HG02938 (cell line): ENCODE results near the gene PCDHA3.
"Not testable (repeated sequence)": the region's sequence is repeated elsewhere in the genome, so short reads cannot be mapped to it uniquely, and the experiment has no call there.

Source experiments
- ATAC-seq: cut with Tn5 transposase; IDR thresholded peaks from one replicate; pipeline ENCODE4 v1.9.1; 2021; ENCODE audit warnings: mild to moderate bottlenecking, moderate library complexity; ENCODE audit not compliant: unreplicated experiment

PCDHA3 gene

GRCh38 chr5:140800816-140801493 lies at the start of gene PCDHA3:
Gene PCDHA3 (plus strand): TSS chr5:140801057.
- ATAC-seq = no peak

DNA sequence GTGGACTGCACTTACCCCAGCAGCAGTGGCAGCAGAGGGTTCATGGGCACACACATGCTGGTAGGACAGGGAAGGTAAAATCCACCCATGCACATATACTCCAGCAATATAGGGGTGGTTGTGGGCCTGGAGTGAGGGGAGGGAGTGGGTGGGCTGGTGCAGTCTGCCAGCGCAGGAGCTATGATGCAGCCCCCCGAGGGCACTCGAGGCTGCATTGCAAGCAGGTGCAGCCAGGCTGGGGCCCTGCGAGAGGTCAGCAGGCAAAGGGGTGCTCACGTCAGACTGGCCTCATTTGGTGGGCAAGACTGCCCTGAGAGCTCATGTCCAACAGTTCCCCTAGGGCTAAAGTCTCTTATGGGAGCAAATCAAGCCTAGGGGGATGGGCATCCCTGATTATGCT lies 47.3 kb upstream of the PCDHA3 start:
- ATAC-seq = no peak

DNA sequence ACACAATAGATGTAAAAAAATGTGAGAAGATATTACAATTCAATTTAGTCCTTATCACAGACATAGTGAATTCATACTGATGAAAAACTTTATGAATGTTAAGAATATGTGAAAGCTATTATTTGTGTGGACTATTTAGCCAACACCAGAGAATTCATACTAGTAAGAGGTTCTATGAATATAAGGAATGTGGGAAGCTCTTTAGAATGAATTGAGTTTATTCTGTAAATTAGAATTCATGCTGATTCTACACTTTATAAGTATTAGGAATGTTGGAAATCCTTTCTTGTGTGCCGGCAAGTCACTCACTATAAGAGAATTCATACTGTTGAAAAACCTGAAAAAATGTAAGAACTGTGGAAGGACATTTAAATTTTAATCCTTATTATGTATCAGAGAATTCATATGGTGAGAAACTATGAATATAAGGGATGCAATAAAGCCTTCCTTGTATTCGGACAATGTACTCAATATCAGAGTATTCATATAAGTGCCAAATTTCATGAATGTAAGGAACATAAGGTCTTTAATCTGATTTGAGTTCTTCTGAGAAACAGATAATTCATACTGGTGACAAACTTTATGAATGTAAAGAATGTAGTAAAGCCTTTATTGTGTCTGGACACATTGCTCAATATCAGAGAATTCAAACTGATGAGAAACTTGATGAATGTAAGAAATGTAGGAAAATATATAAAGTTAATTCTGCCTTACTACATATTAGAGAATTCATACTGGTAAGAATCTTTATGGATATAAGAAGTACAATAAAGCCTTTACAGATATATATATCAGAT lies 36.5 kb upstream of the PCDHA3 start:
- ATAC-seq = no peak

DNA sequence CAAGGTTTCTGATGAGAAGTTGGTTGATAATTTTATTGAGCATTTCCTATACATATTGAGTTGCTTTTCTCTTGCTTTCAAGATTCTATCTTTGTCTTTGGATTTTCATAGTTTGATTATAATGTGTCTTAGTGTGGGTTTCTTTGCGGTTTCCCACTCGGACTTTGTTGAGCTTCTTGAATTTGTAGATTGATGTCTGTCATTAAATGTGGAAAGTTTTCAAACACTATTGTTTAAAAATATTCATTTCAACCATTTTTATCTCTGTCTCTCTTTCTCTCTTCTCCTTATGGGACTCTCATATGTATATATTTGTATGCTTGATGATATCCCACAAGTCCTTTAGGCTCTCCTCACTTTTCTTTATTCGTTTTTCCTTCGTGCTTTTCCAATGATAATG lies 33.4 kb upstream of the PCDHA3 start:
- ATAC-seq = no peak

DNA sequence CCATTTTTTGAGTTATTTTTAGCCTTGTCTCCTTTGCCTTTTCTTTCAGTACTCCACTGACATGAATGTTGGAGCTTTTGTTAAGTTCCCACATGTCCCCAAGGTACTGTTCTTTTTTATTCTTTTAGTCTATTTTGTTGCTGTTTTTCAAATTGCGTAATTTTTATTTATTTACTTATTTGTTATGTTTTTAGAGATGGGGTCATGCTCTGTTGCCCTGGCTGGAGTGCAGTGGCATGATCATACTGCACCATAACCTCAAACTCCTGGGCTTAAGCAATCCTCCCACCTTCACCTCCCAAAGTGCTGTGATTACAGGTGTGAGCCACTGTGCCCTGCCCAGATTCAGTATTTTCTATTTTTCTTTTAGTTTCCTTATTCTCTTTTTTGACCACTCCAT lies 20.3 kb upstream of the PCDHA3 start:
- no peak for ATAC-seq

- no peak for ATAC-seq
Observed at GRCh38 chr5:140785905-140786686, 14.8 kb upstream of the PCDHA3 start, which contains the start of gene PCDHA1. Gene PCDHA1 (plus strand): TSS chr5:140786140.

- not testable (repeated sequence) for ATAC-seq
Observed at GRCh38 chr5:140787422-140787821, 13.4 kb upstream of the PCDHA3 start.

DNA sequence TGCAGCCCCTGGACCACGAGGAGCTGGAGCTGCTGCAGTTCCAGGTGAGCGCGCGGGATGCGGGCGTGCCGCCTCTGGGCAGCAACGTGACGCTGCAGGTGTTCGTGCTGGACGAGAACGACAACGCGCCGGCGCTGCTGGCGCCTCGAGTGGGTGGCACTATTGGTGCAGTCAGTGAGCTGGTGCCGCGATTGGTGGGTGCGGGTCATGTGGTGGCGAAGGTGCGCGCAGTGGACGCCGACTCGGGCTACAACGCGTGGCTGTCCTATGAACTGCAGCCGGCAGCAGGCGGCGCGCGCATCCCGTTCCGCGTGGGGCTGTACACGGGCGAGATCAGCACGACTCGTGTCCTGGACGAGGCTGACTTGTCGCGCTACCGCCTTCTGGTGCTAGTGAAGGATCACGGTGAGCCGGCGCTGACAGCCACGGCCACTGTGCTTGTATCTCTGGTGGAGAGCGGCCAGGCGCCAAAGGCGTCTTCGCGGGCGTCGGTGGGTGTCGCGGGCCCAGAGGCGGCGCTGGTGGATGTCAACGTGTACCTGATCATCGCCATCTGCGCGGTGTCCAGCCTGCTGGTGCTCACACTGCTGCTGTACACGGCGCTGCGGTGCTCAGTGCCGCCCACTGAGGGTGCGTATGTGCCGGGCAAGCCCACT lies 12.9 kb upstream of the PCDHA3 start:
- ATAC-seq = not testable (repeated sequence)

DNA sequence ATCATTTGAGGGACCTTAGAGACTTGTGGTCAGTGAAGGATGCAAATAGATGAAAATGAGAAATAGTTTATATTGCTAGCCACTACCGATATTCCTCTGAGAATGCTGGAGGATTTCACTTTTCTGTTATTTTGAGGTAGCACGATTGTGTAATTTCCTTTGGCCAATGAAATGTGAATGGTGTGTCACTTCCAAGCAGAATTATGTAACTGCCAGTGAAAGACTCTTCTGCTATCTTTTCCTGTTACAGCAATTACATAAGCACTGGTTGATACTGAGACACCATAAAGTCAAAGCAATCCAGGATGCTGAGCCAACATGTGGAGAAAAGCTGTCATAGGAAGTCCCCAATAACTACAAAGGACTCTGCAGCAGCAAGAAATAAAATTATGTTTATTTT lies 9.8 kb upstream of the PCDHA3 start:
- ATAC-seq = no peak

DNA sequence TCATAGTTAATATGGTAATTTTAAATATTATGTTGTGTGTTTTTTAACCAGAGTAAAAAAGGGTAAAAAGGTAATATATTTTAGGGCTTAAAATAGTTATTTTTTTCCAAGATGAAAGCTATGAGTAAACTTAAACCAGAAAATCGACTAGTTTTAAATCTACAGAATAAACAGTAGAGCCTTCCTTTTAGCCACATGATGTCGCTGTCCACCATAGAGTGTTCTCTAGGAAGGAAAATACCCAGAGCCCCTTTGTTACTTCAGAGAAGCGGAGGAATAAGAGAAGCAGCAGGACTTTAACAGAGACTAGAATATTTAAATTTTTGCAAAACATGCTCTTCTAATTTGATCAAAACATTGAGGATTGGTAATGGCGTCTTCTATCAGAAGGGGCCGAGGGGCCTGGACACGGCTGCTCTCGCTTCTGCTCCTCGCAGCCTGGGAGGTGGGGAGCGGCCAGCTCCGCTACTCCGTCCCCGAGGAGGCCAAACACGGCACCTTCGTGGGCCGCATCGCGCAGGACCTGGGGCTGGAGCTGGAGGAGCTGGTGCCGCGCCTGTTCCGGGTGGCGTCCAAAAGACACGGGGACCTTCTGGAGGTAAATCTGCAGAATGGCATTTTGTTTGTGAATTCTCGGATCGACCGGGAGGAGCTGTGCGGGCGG lies 6.1 kb upstream of the PCDHA3 start, which contains the start of gene PCDHA2:
Gene PCDHA2 (plus strand): TSS at position 258 of the 664 bp plus-strand sequence.
- ATAC-seq = no peak

DNA sequence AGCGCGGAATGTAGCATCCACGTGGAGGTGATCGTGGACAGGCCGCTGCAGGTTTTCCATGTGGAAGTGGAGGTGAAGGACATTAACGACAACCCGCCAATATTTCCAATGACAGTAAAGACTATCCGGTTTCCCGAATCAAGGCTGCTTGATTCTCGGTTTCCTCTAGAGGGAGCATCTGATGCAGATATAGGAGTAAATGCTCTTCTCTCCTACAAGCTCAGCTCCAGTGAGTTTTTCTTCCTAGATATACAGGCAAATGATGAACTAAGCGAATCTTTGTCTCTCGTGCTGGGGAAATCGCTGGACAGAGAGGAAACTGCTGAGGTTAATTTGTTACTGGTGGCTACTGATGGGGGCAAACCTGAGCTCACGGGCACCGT lies 5.6 kb upstream of the PCDHA3 start:
- no peak for ATAC-seq

DNA sequence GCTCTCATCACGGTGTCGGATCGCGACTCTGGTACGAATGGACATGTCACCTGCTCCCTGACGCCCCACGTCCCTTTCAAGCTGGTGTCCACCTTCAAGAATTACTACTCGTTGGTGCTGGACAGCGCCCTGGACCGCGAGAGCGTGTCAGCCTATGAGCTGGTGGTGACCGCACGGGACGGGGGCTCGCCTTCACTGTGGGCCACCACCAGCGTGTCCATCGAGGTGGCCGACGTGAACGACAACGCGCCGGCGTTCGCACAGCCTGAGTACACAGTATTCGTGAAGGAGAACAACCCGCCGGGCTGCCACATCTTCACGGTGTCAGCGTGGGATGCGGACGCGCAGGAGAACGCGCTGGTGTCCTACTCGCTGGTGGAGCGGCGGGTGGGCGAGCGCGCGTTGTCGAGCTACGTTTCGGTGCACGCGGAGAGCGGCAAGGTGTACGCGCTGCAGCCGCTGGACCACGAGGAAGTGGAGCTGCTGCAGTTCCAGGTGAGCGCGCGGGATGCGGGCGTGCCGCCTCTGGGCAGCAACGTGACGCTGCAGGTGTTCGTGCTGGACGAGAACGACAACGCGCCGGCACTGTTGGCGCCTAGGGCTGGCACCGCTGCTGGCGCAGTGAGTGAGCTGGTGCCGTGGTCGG lies 4.7 kb upstream of the PCDHA3 start:
- not testable (repeated sequence) for ATAC-seq

GRCh38 chr5:140796718-140797095 lies 4.2 kb upstream of the PCDHA3 start:
- no peak for ATAC-seq

DNA sequence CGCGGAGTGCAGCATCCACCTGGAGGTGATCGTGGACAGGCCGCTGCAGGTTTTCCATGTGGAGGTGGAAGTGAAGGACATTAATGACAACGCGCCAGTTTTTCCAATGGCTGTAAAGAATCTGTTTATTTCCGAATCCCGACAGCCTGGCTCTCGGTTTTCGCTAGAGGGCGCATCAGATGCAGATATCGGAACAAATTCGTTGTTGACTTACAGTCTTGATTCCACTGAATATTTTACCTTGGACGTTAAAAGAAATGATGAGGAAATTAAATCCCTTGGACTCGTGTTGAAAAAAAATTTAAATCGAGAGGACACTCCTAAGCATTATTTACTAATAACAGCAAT lies 611 bp downstream of the PCDHA3 start:
- ATAC-seq = no peak

DNA sequence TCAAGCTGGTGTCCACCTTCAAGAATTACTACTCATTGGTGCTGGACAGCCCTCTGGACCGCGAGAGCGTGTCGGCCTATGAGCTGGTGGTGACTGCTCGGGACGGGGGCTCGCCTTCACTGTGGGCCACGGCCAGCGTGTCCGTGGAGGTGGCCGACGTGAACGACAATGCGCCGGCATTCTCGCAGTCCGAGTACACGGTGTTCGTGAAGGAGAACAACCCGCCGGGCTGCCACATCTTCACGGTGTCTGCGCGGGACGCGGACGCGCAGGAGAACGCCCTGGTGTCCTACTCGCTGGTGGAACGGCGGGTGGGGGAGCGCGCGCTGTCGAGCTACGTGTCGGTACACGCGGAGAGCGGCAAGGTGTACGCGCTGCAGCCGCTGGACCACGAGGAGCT lies 1.5 kb downstream of the PCDHA3 start:
- not testable (repeated sequence) for ATAC-seq

DNA sequence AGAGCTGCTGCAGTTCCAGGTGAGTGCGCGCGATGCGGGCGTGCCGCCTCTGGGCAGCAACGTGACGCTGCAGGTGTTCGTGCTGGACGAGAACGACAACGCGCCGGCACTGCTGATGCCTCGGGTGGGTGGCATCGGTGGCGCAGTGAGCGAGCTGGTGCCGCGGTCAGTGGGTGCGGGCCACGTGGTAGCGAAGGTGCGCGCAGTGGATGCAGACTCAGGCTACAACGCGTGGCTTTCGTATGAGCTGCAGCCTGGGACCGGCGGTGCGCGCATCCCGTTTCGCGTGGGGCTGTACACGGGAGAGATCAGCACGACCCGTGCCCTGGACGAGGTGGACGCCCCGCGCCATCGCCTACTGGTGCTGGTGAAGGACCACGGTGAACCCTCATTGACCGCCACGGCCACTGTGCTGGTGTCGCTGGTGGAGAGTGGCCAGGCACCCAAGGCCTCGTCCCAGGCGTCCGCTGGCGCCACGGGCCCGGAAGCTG lies 2.0 kb downstream of the PCDHA3 start:
- ATAC-seq = no peak

DNA sequence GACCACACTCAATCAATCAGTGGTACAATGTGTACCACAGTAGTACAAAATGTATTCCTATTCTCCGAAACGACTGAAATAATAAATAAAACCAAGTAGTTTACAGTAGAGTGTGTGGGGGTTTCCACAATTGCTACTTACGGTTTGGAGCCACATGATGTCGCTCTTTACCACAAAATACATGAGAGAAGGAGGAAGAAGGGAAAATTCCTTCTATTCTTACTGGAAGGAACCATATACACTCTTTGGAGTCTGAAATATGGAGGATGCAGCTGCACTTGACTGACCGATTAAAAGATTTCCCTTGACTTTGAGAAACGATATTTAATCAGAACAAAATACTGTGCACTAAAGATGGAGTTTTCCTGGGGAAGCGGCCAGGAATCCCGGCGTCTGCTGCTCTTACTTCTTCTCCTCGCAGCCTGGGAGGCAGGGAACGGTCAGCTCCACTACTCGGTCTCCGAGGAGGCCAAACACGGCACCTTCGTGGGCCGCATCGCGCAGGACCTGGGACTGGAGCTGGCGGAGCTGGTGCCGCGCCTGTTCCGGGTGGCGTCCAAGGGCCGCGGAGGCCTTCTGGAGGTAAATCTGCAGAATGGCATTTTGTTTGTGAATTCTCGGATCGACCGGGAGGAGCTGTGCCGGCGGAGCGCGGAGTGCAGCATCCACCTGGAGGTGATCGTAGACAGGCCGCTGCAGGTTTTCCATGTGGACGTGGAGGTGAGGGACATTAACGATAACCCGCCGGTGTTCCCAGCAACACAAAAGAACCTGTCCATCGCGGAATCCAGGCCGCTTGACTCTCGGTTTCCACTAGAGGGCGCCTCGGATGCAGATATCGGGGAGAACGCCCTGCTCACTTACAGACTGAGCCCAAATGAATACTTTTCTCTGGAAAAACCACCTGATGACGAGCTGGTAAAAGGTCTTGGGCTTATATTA lies 6.2 kb downstream of the PCDHA3 start, which contains the start of gene PCDHA4:
Gene PCDHA4 (plus strand): TSS at position 235 of the 942 bp plus-strand sequence.
- no peak for ATAC-seq

DNA sequence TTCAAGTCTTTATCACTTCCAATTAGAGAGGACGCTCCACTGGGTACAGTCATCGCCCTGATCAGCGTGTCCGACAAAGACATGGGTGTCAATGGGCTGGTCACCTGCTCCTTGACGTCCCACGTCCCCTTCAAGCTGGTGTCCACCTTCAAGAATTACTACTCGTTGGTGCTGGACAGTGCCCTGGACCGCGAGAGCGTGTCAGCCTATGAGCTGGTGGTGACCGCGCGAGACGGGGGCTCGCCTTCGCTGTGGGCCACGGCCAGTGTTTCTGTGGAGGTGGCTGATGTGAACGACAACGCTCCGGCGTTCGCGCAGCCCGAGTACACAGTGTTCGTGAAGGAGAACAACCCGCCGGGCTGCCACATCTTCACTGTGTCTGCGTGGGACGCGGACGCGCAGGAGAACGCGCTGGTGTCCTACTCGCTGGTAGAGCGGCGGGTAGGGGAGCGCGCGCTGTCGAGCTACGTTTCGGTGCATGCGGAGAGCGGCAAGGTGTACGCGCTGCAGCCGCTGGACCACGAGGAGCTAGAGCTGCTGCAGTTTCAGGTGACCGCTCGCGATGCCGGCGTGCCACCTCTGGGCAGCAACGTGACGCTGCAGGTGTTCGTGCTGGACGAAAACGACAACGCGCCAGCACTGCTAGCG lies 7.5 kb downstream of the PCDHA3 start:
- ATAC-seq = not testable (repeated sequence)
